Tibial nerve (tissue), 4 donors: Measurements from ENCODE around the gene KIZ. TPM values are rescaled to one million over a fixed set of nuclear protein-coding genes. Genes with fewer than 3 reads are reported as not detected.

Experiments used
- DNase-seq, 2 donors: peaks; one replicate each; pipeline ENCODE4 v3.0.0-alpha.2; 2019; ENCODE audit warnings: low spot score in 2 of 2
- H3K27ac ChIP-seq, 4 donors: fragments of 200-600 bp; sonication (generic) in 3 of 4; one replicate each; pipeline ENCODE4 v1.5.1; 2017 to 2019; ENCODE audit warnings: mild to moderate bottlenecking in 1 of 4
- H3K27me3 ChIP-seq, 2 donors: fragments of 200-600 bp; sonication (generic) in 1 of 2; one replicate each; pipeline versions ENCODE4 v1.5.1 to v1.6.0; 2017 to 2019
- H3K36me3 ChIP-seq, 3 donors: fragments of 200-600 bp; sonication (generic); one replicate each; pipeline ENCODE4 v1.5.1; 2018 to 2019
- H3K4me1 ChIP-seq, 4 donors: fragments of 200-600 bp; sonication (generic) in 3 of 4; one replicate each; pipeline ENCODE4 v1.5.1; 2017 to 2019
- H3K4me3 ChIP-seq, 4 donors: fragments of 200-600 bp; sonication (generic) in 3 of 4; one replicate each; pipeline ENCODE4 v1.5.1; 2017 to 2019; ENCODE audit warnings: mild to moderate bottlenecking in 1 of 4, moderate library complexity in 1 of 4
- H3K9me3 ChIP-seq, 4 donors: fragments of 200-600 bp; sonication (generic) in 3 of 4; one replicate each; pipeline ENCODE4 v1.5.1; 2017 to 2019
- CTCF ChIP-seq, 5 experiments: fragments of 200-600 bp in 3 of 5; fragments of 450-650 bp in 2 of 5; sonication (generic) in 3 of 5; IDR thresholded peaks; one replicate each; pipeline ENCODE4 v1.5.1; 2016 to 2019; ENCODE audit warnings: antibody characterized with exemption in 5 of 5, mild to moderate bottlenecking in 3 of 5, moderate library complexity in 2 of 5
- EP300 ChIP-seq, 2 donors: sonication (generic); formaldehyde crosslinking; IDR thresholded peaks; one replicate each; pipeline ENCODE4 v1.6.1; 2017; ENCODE audit warnings: antibody characterized with exemption in 2 of 2, mild to moderate bottlenecking in 1 of 2
- POLR2A ChIP-seq, 2 donors: fragments of 450-650 bp; IDR thresholded peaks; one replicate each; pipeline ENCODE4 v1.6.1; 2017; ENCODE audit warnings: antibody characterized with exemption in 2 of 2, mild to moderate bottlenecking in 2 of 2, moderate library complexity in 2 of 2
- WGBS, 2 donors: methylation state at CpG; one replicate each; pipeline ENCODE4 v1.1.5; 2018; 5-methylcytosine and 5-hydroxymethylcytosine counted together
- total RNA-seq, 4 donors: library from RNA; depleted of rRNA; stranded (reverse); fragments of >200 nt; gene quantifications; one replicate each; pipeline ENCODE4 v1.1.0, GENCODE V29; 2016

KIZ gene
- total RNA-seq, 4 donors from 2014 or later: 19.8 to 58.6 (median 54.9) TPM

- Histone ChIP-seq H3K4me1 (no peaks in the 10 kb centered on the region), H3K27me3 (no peaks in the 10 kb centered on the region), H3K27ac (no peak overlapping the region), H3K36me3 (peaks cover 0 to 22% (median 0%) of the 10 kb centered on the region in 3 donors), H3K4me3 (no peak overlapping the region), H3K9me3 (no peaks in the 10 kb centered on the region)
- TF ChIP-seq CTCF (IDR thresholded peaks at IDR 0.05): no peak
- no peak for TF ChIP-seq EP300 (IDR thresholded peaks at IDR 0.05)
- no peak for TF ChIP-seq POLR2A (IDR thresholded peaks at IDR 0.05)
- 27 to 35% methylated on average over 1 of the region's 1 CpG for WGBS, 2 donors
- DNase-seq: no peak
These were observed 30.4 kb downstream of the KIZ start for GRCh38 chr20:21156266-21156665.

- H3K4me3 ChIP-seq: no peak overlapping the region
- TF ChIP-seq EP300 (IDR thresholded peaks at IDR 0.05): no peak
- no peak for TF ChIP-seq POLR2A (IDR thresholded peaks at IDR 0.05)
- TF ChIP-seq CTCF (IDR thresholded peaks at IDR 0.05): no peak
- WGBS, 2 donors: 95 to 96% methylated on average over 4 of the region's 4 CpGs
- H3K36me3 ChIP-seq: peaks cover 0 to 29% (median 0%) of the 10 kb centered on the region in 3 donors
- no peaks in the 10 kb centered on the region for H3K4me1 ChIP-seq
- no peaks in the 10 kb centered on the region for H3K9me3 ChIP-seq
- H3K27ac ChIP-seq: no peak overlapping the region
- no peaks in the 10 kb centered on the region for H3K27me3 ChIP-seq
- no peak for DNase-seq
These were observed 31.1 kb downstream of the KIZ start for GRCh38 chr20:21157006-21157405.

GRCh38 chr20:21159658-21160380 is 33.9 kb downstream of the KIZ start:
- H3K36me3 ChIP-seq: peaks cover 0 to 55% (median 4%) of the 10 kb centered on the region in 3 donors
- no peaks in the 10 kb centered on the region for H3K9me3 ChIP-seq
- no peak for TF ChIP-seq EP300 (IDR thresholded peaks at IDR 0.05)
- TF ChIP-seq CTCF (IDR thresholded peaks at IDR 0.05): no peak
- no peak for TF ChIP-seq POLR2A (IDR thresholded peaks at IDR 0.05)
- H3K4me3 ChIP-seq: no peak overlapping the region
- 94% methylated on average over 6 of the region's 6 CpGs for WGBS, 2 donors
- no peak overlapping the region for H3K27ac ChIP-seq
- H3K4me1 ChIP-seq: no peaks in the 10 kb centered on the region
- no peak for DNase-seq
- no peaks in the 10 kb centered on the region for H3K27me3 ChIP-seq

- H3K27ac ChIP-seq: no peak overlapping the region
- no peaks in the 10 kb centered on the region for H3K9me3 ChIP-seq
- H3K36me3 ChIP-seq: peaks cover 0 to 72% (median 4%) of the 10 kb centered on the region in 3 donors
- H3K27me3 ChIP-seq: no peaks in the 10 kb centered on the region
- no peaks in the 10 kb centered on the region for H3K4me1 ChIP-seq
- no peak for TF ChIP-seq POLR2A (IDR thresholded peaks at IDR 0.05)
- TF ChIP-seq EP300 (IDR thresholded peaks at IDR 0.05): no peak
- no peak for TF ChIP-seq CTCF (IDR thresholded peaks at IDR 0.05)
- H3K4me3 ChIP-seq: no peak overlapping the region
- 81 to 89% methylated on average over 5 of the region's 5 CpGs for WGBS, 2 donors
- no peak for DNase-seq
These were observed 36.0 kb downstream of the KIZ start for GRCh38 chr20:21161926-21162325.

GRCh38 chr20:21162631-21163030 is 36.7 kb downstream of the KIZ start:
- Histone ChIP-seq H3K36me3 (peaks cover 0 to 79% (median 4%) of the 10 kb centered on the region in 3 donors), H3K27me3 (no peaks in the 10 kb centered on the region), H3K27ac (no peak overlapping the region), H3K9me3 (no peaks in the 10 kb centered on the region), H3K4me3 (no peak overlapping the region), H3K4me1 (no peaks in the 10 kb centered on the region)
- no peak for DNase-seq
- no peak for TF ChIP-seq CTCF (IDR thresholded peaks at IDR 0.05)
- 75 to 88% methylated on average over 3 of the region's 3 CpGs for WGBS, 2 donors
